GM12864 (cell line): ENCODE data around the gene SENP3.

Experiments used
- DNase-seq: peaks from one replicate; pipeline ENCODE4 v3.0.0-alpha.2; 2011; ENCODE audit warnings: low read depth
- H3K4me3 ChIP-seq: 2 replicates; pipeline ENCODE4 v1.5.1; 2011; ENCODE audit warnings: mild to moderate bottlenecking, low read depth, low read length, control low read depth
- TF ChIP-seq, protein P1 (sequence below): IDR thresholded peaks from 2 replicates; pipeline ENCODE4 v1.5.1; 2011; ENCODE audit warnings: low read depth, mild to moderate bottlenecking, moderate library complexity, low read length, control low read depth, inconsistent platforms; ENCODE audit errors: missing control alignments

Gene SENP3

DNA sequence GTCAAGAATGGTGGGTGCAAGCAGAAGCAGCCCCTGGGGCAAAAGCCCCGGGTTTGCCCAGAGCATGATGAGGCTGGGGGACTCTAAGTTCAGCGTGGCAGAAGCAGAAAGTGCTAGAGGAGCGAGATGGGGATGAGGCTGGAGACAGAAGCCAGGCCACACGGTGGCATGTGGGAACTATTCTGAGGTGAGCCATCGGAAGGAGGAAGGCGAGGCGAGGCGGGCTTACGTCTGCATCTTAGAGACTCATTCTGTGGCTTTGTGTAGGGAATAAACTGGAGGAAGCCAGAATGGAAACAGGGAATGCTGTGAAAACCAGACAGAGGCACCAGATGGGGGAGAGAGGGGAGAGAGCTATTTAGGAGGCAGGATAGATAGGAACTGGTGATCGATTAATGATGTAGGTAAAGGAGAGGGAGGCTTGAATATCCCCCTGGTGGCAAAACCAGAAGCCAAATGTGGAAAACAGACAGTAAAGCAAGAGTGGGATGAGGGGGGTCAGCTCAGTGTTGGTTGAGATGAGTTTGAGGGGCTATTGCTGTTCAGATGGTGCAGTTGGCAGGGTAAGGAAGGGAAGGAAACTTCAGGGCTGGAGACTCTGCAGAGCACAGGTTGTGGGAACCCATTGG is 6.3 kb upstream of the SENP3 start:
- DNase-seq: no peak
- H3K4me3 ChIP-seq: no peak overlapping the region
- TF ChIP-seq, protein P1, sequence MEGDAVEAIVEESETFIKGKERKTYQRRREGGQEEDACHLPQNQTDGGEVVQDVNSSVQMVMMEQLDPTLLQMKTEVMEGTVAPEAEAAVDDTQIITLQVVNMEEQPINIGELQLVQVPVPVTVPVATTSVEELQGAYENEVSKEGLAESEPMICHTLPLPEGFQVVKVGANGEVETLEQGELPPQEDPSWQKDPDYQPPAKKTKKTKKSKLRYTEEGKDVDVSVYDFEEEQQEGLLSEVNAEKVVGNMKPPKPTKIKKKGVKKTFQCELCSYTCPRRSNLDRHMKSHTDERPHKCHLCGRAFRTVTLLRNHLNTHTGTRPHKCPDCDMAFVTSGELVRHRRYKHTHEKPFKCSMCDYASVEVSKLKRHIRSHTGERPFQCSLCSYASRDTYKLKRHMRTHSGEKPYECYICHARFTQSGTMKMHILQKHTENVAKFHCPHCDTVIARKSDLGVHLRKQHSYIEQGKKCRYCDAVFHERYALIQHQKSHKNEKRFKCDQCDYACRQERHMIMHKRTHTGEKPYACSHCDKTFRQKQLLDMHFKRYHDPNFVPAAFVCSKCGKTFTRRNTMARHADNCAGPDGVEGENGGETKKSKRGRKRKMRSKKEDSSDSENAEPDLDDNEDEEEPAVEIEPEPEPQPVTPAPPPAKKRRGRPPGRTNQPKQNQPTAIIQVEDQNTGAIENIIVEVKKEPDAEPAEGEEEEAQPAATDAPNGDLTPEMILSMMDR: peak; percentile 25

DNA sequence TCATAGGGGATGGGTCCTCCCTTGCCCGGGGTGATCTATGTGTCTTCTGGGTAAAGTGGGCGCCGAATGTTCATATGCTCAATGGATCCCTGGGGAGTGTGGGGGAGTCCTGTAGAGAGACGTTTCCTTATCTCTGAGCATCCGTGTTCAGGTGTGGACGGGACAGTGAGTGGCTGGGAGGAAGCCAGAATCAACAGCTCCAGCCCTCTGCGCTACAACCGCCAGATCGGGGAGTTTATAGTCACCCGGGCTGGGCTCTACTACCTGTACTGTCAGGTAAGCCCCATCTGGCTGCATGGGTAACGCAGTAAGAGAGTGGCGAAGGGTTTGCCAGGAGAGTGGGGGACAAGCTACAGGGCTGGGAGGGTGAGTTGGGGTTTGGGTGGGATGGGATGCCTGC is 5.1 kb upstream of the SENP3 start:
- TF ChIP-seq, protein P1: no peak
- H3K4me3 ChIP-seq: no peak overlapping the region
- DNase-seq: no peak

DNA sequence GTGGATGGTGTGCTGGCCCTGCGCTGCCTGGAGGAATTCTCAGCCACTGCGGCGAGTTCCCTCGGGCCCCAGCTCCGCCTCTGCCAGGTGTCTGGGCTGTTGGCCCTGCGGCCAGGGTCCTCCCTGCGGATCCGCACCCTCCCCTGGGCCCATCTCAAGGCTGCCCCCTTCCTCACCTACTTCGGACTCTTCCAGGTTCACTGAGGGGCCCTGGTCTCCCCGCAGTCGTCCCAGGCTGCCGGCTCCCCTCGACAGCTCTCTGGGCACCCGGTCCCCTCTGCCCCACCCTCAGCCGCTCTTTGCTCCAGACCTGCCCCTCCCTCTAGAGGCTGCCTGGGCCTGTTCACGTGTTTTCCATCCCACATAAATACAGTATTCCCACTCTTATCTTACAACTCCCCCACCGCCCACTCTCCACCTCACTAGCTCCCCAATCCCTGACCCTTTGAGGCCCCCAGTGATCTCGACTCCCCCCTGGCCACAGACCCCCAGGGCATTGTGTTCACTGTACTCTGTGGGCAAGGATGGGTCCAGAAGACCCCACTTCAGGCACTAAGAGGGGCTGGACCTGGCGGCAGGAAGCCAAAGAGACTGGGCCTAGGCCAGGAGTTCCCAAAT is 4.5 kb upstream of the SENP3 start:
- TF ChIP-seq, protein P1: no peak
- H3K4me3 ChIP-seq: no peak overlapping the region
- no peak for DNase-seq

DNA sequence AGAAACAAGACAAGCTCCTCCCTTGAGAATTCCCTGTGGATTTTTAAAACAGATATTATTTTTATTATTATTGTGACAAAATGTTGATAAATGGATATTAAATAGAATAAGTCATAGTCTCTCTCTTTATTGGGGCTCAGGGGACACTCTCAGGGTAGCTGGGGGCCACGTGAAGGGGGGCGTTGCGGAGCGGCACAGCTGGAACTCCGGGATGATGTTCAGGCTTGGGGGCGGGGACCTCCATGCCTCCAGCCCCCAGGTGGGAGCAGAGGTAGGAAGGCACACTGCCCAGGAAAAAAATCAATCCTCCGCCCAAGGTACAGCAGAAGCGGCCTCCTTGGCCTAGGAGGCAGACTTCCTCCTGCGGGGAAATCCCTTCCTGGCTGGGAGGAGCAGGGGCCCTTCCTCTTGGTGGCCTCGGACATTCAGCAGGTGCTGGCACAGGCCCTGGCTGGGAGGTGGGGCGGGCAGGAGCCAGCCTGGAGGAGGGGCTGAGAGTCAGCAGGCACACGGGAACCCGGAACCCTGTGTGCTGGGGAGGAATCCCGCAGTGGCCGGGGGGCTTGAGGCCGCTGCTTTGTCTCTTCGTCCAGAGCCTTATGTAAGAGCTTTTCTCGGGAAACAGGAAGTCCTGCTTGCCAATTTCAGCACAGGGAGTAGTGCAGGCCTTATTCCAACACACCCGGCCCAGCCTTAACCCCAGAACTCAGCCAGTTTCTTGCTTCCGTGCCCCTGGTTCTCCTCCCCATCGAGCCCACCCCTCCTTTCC is 3.8 kb upstream of the SENP3 start:
- peak overlapping the region; percentile 3 for H3K4me3 ChIP-seq
- DNase-seq: no peak
- TF ChIP-seq, protein P1: no peak

DNA sequence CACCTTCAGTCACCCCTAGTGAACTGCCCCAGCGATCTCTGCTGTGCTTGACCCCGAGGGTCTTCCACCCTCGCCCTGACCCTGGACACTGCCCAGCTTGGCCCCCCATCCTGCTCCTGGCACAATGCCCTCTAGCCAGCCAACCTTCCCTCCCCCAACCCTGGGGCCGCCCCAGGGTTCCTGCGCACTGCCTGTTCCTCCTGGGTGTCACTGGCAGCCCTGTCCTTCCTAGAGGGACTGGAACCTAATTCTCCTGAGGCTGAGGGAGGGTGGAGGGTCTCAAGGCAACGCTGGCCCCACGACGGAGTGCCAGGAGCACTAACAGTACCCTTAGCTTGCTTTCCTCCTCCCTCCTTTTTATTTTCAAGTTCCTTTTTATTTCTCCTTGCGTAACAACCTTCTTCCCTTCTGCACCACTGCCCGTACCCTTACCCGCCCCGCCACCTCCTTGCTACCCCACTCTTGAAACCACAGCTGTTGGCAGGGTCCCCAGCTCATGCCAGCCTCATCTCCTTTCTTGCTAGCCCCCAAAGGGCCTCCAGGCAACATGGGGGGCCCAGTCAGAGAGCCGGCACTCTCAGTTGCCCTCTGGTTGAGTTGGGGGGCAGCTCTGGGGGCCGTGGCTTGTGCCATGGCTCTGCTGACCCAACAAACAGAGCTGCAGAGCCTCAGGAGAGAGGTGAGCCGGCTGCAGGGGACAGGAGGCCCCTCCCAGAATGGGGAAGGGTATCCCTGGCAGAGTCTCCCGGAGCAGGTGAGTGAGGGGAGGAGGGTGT is 3.0 kb upstream of the SENP3 start, which contains the start of gene TNFSF13:
Gene TNFSF13, plus strand, starts transcription at position 207 of the 776 bp plus-strand sequence. Its CDS starts 290 bp downstream, at position 497.
- DNase-seq: no peak
- H3K4me3 ChIP-seq: peak within 1 kb of the TSS; percentile 3
- TF ChIP-seq, protein P1: no peak

DNA sequence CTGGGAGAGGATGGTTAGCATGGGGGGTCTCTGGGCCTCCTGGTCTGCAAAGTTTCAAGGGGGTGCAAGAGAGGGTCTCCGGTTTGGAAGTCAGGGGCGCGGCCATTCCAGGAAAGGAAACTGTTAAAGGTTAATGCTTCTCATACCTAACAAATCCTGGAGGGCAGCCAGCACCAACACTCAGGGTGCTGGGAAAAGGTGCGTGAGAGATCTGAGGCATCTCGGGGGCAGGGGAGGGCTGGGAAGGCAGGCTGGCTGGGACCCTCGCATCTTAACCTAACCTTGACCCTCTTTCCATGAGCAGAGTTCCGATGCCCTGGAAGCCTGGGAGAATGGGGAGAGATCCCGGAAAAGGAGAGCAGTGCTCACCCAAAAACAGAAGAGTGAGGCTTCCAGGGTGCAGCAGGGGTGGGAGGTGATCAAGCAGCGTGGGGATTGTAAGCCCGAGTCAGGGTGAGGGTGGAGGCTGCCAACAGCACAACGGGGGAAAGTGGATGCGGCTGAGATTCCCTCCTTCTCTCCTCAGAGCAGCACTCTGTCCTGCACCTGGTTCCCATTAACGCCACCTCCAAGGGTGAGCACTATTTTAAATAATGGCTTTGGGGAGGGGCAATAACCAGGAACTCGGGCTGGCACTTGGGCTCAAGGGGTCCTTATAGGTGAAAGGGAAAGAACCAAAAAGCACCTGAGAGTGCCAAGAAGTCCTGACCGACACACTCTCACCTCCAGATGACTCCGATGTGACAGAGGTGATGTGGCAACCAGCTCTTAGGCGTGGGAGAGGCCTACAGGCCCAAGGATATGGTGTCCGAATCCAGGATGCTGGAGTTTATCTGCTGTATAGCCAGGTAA is 2.2 kb upstream of the SENP3 start:
- no peak overlapping the region for H3K4me3 ChIP-seq
- TF ChIP-seq, protein P1: no peak
- DNase-seq: no peak
